Subcutaneous abdominal adipose tissue (tissue), 5 donors: ENCODE data around the gene APBB3.
"Not testable (repeated sequence)": the region's sequence is repeated elsewhere in the genome, so short reads cannot be mapped to it uniquely, and the experiment has no call there.

ENCODE experiments used
- H3K27ac ChIP-seq: one replicate; pipeline ENCODE4 v1.7.0; 2013; ENCODE audit warnings: low read depth, mild to moderate bottlenecking, inconsistent platforms, low read length, moderate library complexity
- H3K27me3 ChIP-seq, 5 donors: one replicate each; pipeline ENCODE4 v1.7.0; 2013; ENCODE audit warnings: low read length in 5 of 5, inconsistent platforms in 1 of 5; ENCODE audit not compliant: control insufficient read depth in 5 of 5, insufficient read depth in 4 of 5
- H3K36me3 ChIP-seq, 5 donors: one replicate each; pipeline ENCODE4 v1.7.0; 2013; ENCODE audit warnings: low read length in 5 of 5; ENCODE audit not compliant: control insufficient read depth in 5 of 5, insufficient read depth in 5 of 5
- H3K4me1 ChIP-seq, 5 donors: one replicate each; pipeline ENCODE4 v1.7.0; 2013; ENCODE audit warnings: low read length in 5 of 5, mild to moderate bottlenecking in 3 of 5, moderate library complexity in 1 of 5; ENCODE audit not compliant: control insufficient read depth in 5 of 5, insufficient read depth in 5 of 5
- H3K4me3 ChIP-seq, 5 donors: one replicate each; pipeline ENCODE4 v1.7.0; 2013; ENCODE audit warnings: low read length in 5 of 5, low read depth in 1 of 5
- H3K9ac ChIP-seq, 5 donors: one replicate each; pipeline ENCODE4 v1.7.0; 2013; ENCODE audit warnings: low read length in 5 of 5, mild to moderate bottlenecking in 4 of 5, moderate library complexity in 3 of 5
- H3K9me3 ChIP-seq, 5 donors: one replicate each; pipeline ENCODE4 v1.7.0; 2013; ENCODE audit warnings: low read length in 5 of 5; ENCODE audit not compliant: control insufficient read depth in 5 of 5
- donor health status: healthy.
- donor health status: healthy.
- donor health status: healthy.
- donor health status: healthy.
- donor health status: healthy.

APBB3 gene

DNA sequence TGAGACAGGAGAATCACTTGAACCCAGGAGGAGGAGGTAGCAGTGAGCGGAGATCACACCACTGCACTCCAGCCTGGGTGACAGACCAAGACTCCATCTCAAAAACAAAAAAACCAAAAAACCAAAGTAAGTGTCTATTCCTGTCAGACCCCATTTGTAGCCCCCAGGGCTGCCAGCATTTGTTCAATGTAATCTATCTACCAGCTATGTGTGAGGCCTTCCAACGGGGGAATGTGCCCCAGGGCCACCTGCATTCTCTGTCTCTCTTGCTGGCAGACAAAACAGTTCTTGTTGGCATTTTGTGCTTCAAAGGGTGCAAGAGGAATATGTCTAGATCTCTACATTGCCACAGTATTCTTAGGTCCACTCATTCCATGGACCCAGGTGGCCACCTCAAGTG is 34.4 kb upstream of the APBB3 start:
- peaks cover 2 to 37% (median 18%) of the 10 kb centered on the region in 5 donors for H3K4me1 ChIP-seq
- no peak overlapping the region for H3K27ac ChIP-seq
- no peaks in the 10 kb centered on the region for H3K27me3 ChIP-seq
- H3K9ac ChIP-seq, result no peak overlapping the region
- H3K9me3 ChIP-seq, result no peaks in the 10 kb centered on the region
- H3K4me3 ChIP-seq, result no peak overlapping the region
- no peaks in the 10 kb centered on the region for H3K36me3 ChIP-seq

DNA sequence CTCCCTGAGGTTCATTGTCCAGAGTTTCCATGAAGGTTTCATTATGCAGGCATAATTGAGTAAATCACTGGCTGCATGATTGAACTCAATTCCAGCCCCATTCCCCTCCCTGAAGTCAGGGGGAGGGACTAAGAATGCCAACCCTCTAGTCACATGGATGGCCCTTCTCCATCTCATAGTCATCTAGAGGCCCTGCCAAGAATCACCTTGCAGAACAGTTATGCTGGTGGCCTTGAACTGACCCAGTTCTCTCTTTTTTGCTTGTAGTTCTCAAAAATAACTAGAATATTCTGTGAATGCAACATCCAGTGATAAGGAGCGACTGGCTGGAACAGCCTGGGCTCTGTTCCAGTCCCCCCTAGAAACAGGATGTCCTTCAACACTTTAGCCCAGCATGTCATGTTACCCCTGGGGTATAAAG is 31.9 kb upstream of the APBB3 start:
- H3K4me3 ChIP-seq, result no peak overlapping the region
- H3K9ac ChIP-seq, result peak overlapping the region in 1 of 5 donors; percentile 4
- H3K27me3 ChIP-seq, result no peaks in the 10 kb centered on the region
- no peaks in the 10 kb centered on the region for H3K9me3 ChIP-seq
- H3K4me1 ChIP-seq, result peaks cover 2 to 37% (median 18%) of the 10 kb centered on the region in 5 donors
- no peaks in the 10 kb centered on the region for H3K36me3 ChIP-seq
- H3K27ac ChIP-seq, result no peak overlapping the region

DNA sequence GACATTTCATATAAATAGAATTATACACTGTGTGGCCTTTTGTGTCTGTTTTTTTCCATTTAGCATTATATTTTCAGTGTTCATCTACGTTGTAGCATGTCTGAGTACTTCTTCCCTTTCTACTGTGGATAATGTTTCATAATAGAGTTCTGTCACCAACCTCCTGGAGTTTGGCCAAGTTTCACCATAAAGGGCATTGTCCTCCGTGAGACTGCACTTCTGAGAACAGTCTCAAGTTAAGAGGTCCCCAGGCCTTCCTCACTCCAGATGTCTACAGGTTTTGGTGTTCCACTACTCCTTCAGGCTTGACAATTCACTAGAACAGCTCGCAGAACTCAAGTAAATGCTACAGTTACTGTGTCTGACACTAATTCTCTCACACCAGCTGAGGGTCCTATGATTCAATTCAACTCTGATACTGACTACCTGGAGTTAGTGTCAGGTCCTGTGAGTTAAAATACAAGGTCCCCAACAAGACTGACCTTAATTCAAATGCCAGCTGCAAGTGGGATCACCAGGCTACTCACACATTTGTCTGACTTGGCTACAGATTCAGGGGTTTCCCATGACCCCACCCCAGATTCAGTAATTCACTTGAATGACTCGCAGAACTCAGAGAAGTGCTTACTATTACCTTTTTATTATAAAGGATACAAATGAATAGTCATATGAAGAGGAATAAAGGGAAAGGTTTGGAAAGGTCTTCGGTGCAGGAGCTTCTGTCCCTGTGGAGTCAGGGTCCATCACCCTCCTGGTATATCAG is 31.3 kb upstream of the APBB3 start:
- H3K36me3 ChIP-seq, result no peaks in the 10 kb centered on the region
- no peak overlapping the region for H3K27ac ChIP-seq
- no peak overlapping the region for H3K4me3 ChIP-seq
- H3K27me3 ChIP-seq, result no peaks in the 10 kb centered on the region
- H3K9me3 ChIP-seq, result no peaks in the 10 kb centered on the region
- H3K9ac ChIP-seq, result peak overlapping the region in 1 of 5 donors; percentile 4
- peaks cover 2 to 43% (median 18%) of the 10 kb centered on the region in 5 donors for H3K4me1 ChIP-seq

DNA sequence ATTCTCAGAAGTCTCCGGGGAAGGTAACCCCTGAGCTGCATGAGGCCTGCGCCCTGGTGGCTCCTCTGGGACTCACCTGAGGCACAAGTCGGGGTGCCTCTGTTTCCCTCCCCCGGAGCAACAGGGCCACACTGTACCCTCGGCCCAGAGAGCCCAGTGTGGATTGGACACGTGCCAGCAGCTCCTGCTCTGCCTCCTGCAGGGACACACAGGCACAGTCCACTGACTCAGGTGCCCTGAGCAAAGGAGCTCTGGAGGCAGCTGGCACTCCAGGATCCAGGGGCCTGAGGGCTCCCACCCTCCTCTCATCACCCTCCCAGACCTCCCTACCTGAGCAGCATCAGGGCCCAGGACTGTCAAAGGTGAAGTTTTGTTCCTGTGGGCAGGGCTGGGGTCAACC is 29.8 kb upstream of the APBB3 start:
- Histone ChIP-seq H3K4me1 (peaks cover 2 to 53% (median 24%) of the 10 kb centered on the region in 5 donors), H3K27me3 (no peaks in the 10 kb centered on the region), H3K9ac (no peak overlapping the region), H3K27ac (no peak overlapping the region), H3K9me3 (no peaks in the 10 kb centered on the region), H3K36me3 (no peaks in the 10 kb centered on the region), H3K4me3 (no peak overlapping the region)

DNA sequence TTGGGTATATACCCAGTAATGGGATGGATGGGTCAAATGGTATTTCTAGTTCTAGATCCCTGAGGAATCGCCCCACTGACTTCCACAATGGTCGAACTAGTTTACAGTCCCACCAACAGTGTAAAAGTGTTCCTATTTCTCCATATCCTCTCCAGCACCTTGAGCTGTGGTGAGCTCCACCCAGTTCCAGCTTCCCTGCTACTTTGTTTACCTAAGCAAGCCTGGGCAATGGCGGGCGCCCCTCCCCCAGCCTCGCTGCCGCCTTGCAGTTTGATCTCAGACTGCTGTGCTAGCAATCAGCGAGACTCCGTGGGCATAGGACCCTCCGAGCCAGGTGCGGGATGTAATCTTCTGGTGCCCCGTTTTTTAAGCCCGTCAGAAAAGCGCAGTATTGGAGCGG is 28.7 kb upstream of the APBB3 start:
- H3K9me3 ChIP-seq, H3K27me3 ChIP-seq, H3K27ac ChIP-seq, H3K36me3 ChIP-seq, H3K4me3 ChIP-seq, H3K9ac ChIP-seq: not testable (repeated sequence)
- peaks cover 2 to 62% (median 27%) of the 10 kb centered on the region in 5 donors for H3K4me1 ChIP-seq

DNA sequence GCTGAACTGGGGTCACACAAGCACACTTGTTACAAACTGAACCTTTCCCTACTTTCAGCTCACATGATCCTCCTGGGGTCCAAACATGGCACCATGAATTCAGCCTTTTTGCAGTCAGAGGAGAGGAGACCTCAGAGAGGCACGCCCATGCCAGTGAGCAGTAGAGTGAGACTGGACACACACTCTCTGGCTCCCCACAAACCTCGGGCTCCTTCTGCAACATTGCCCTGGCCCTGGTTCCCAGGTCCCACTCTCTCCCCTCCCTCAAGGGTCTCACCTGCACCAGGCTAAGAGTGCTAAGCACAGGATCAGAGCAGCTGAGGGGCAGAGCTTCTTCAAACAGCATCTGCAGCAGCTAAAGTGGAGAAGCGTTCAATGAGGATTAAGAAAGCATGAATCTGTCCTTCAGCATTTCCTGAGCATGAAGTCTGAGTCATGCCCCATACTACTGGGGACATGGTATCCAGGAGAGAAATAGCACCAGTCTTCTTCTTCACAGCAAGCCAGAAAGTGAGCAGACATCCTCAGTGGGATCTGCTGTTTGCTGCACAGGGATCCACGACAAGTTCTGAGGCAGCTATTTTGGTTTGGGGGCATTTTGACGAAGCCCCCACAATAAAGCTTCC is 27.5 kb upstream of the APBB3 start:
- Histone ChIP-seq H3K27me3 (no peaks in the 10 kb centered on the region), H3K27ac (no peak overlapping the region), H3K36me3 (no peaks in the 10 kb centered on the region), H3K4me1 (peaks cover 2 to 62% (median 27%) of the 10 kb centered on the region in 5 donors), H3K9ac (no peak overlapping the region), H3K4me3 (peak overlapping the region in 1 of 5 donors; percentile 5), H3K9me3 (no peaks in the 10 kb centered on the region)

DNA sequence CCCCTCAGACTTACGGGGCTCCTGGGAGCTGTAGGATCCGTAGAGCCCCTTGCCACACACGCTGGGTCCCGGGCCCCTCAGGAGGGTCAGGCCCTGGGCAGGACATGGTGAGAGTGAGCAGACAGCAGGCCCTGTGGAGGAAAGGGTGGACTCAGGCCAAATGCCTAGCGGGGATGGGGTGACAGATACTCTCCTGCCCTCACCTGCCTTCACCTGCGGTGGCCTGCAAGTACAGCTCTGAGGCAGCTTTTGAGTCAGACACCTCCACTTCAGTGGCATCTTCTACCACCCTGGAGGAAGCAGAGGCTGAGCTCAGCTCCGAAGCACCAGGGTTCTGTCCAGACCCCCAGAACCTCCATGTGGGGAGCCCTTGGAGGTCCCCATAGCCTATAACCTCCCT is 26.5 kb upstream of the APBB3 start:
- no peak overlapping the region for H3K4me3 ChIP-seq
- no peaks in the 10 kb centered on the region for H3K27me3 ChIP-seq
- no peak overlapping the region for H3K27ac ChIP-seq
- H3K36me3 ChIP-seq, result no peaks in the 10 kb centered on the region
- no peaks in the 10 kb centered on the region for H3K9me3 ChIP-seq
- H3K4me1 ChIP-seq, result peaks cover 2 to 52% (median 19%) of the 10 kb centered on the region in 5 donors
- peak overlapping the region in 1 of 5 donors; percentile 17 for H3K9ac ChIP-seq

DNA sequence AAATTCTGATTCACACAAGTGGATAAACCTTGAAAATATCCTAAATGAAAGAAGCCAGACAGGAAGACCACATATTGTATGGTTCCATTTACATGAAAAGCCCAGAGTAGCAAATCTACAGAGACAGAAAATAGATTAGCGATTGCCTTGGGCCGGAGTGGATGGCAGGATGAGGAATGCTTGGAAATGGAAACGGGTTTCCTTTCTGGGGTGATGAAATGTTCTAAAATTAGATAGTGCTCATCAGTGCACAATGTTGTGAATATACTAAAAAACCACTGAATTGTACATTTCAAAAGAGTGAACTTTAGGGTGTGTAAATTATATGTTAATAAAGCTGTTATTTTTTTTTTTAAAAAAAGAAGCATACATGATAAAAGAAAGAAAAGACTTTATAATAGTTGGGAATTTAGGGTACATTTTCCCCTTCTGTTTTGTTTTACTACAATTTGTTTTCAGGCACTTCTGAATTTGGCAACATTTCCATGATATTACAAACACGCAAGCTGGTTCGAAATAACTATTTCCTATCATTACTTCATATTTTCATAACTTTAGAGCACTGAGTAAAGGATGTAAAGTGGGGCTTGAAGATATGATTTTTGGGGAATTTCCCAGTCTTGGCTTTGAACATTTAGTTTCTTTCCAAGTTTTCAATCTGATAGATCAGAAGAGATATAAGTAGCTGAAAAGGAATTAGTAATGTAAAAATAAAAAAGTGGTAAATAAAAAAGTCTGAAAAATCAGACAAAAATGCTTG is 24.1 kb upstream of the APBB3 start:
- Histone ChIP-seq H3K27me3 (no peaks in the 10 kb centered on the region), H3K4me3 (no peak overlapping the region), H3K36me3 (no peaks in the 10 kb centered on the region), H3K9ac (peak overlapping the region in 3 of 5 donors; percentile 12 to 54 (median 14)), H3K9me3 (no peaks in the 10 kb centered on the region), H3K4me1 (peaks cover 0 to 34% (median 14%) of the 10 kb centered on the region in 5 donors), H3K27ac (peak overlapping the region; percentile 85)

DNA sequence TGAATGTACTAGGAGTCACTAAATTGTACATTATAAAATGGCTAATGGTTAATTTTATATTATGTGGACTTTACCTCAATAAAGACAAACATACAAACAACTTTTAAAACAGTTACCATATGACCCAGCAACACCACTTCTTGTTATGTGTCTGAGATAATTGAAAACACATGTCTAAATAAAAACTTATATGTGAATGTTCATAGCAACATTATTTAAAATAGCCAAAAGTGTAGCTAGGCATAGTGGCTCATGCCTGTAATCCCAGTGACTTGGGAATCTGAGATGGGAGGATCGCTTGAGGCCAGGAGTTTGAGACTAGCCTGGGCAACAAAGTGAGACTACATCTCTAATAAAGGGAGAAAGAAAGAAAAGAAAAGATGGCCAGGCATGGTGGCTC is 23.1 kb upstream of the APBB3 start:
- peaks cover 0 to 3% (median 0%) of the 10 kb centered on the region in 5 donors for H3K9me3 ChIP-seq
- no peak overlapping the region for H3K9ac ChIP-seq
- no peaks in the 10 kb centered on the region for H3K36me3 ChIP-seq
- peaks cover 0 to 34% (median 14%) of the 10 kb centered on the region in 5 donors for H3K4me1 ChIP-seq
- no peak overlapping the region for H3K4me3 ChIP-seq
- no peaks in the 10 kb centered on the region for H3K27me3 ChIP-seq
- no peak overlapping the region for H3K27ac ChIP-seq
